IPS-NIHi7 (cell line): ENCODE data around the gene FSD2.
"Not testable (repeated sequence)": the region's sequence is repeated elsewhere in the genome, so short reads cannot be mapped to it uniquely, and the experiment has no call there.

Experiments used
- DNase-seq: peaks from one replicate; pipeline ENCODE4 v3.0.0; 2012; ENCODE audit warnings: mixed read lengths; ENCODE audit errors: extremely low spot score

Gene FSD2

GRCh38 chr15:82831894-82832600 lies 26.2 kb upstream of the FSD2 start:
- no peak for DNase-seq

GRCh38 chr15:82830427-82831173 lies 24.7 kb upstream of the FSD2 start:
- no peak for DNase-seq

GRCh38 chr15:82829234-82829633 lies 23.4 kb upstream of the FSD2 start:
- no peak for DNase-seq

- no peak for DNase-seq
Measured at GRCh38 chr15:82828075-82828474, 22.2 kb upstream of the FSD2 start.

GRCh38 chr15:82823049-82823448 lies 17.2 kb upstream of the FSD2 start:
- no peak for DNase-seq

GRCh38 chr15:82821851-82822250 lies 16.0 kb upstream of the FSD2 start:
- not testable (repeated sequence) for DNase-seq

GRCh38 chr15:82821396-82821795 lies 15.5 kb upstream of the FSD2 start:
- not testable (repeated sequence) for DNase-seq

GRCh38 chr15:82820128-82820527 lies 14.3 kb upstream of the FSD2 start:
- DNase-seq: no peak

- DNase-seq: no peak
Measured at GRCh38 chr15:82812994-82813393, 7.1 kb upstream of the FSD2 start.

GRCh38 chr15:82810890-82811426 lies 5.1 kb upstream of the FSD2 start:
- no peak for DNase-seq

- DNase-seq: no peak
Measured at GRCh38 chr15:82810061-82810889, 4.4 kb upstream of the FSD2 start.

GRCh38 chr15:82809308-82810060 lies 3.6 kb upstream of the FSD2 start, which contains the start of gene WHAMM:
Gene WHAMM (plus strand): TSS chr15:82809628. CDS start chr15:82809727, 99 bp downstream.
- peak; percentile 99 for DNase-seq

GRCh38 chr15:82808634-82809041 lies 2.8 kb upstream of the FSD2 start:
- no peak for DNase-seq

- DNase-seq: no peak
Measured at GRCh38 chr15:82807920-82808633, 2.2 kb upstream of the FSD2 start.

GRCh38 chr15:82804575-82804949 lies 1.3 kb downstream of the FSD2 start:
- DNase-seq: no peak

GRCh38 chr15:82803793-82804574 lies 1.9 kb downstream of the FSD2 start:
- DNase-seq: no peak

- DNase-seq: no peak
Measured at GRCh38 chr15:82802497-82802896, 3.4 kb downstream of the FSD2 start.

- DNase-seq: no peak
Measured at GRCh38 chr15:82799183-82799841, 6.6 kb downstream of the FSD2 start.

GRCh38 chr15:82798531-82799166 lies 7.2 kb downstream of the FSD2 start:
- DNase-seq: no peak
